Activated B cell treated with CpG ODN at 0.5 μM for 24 hours (primary cell): ENCODE data around the gene CEP120. TPM values are rescaled to one million over a fixed set of nuclear protein-coding genes. Genes with fewer than 3 reads are reported as not detected.

Experiments used
- ATAC-seq: fragments of 200-7000 bp; cut with Tn5 transposase; one replicate; pipeline ENCODE4 v1.10.0; 2021; ENCODE audit warnings: low read depth, mild to moderate bottlenecking, moderate library complexity
- CTCF ChIA-PET: fragments of 350-600 bp; sonication (Branson Sonifier 250); formaldehyde crosslinking; loops from one replicate; lab custom pipeline; 2021; ENCODE audit warnings: antibody characterized with exemption; lab: Charles Lee
- POLR2A ChIA-PET: fragments of 350-600 bp; sonication (Branson Sonifier 250); formaldehyde crosslinking; loops from one replicate; lab custom pipeline; 2021; ENCODE audit warnings: antibody characterized with exemption; lab: Charles Lee
- DNase-seq: peaks from one replicate; pipeline ENCODE4 v3.0.0; 2022
- H3K27ac Mint-ChIP-seq: one replicate; pipeline ENCODE4 v1.8.0; 2020; ENCODE audit warnings: mixed read lengths
- H3K27me3 Mint-ChIP-seq: one replicate; pipeline ENCODE4 v1.8.0; 2021; ENCODE audit warnings: mixed read lengths
- H3K36me3 Mint-ChIP-seq: one replicate; pipeline ENCODE4 v1.8.0; 2021; ENCODE audit warnings: low read depth, mixed read lengths
- H3K4me1 Mint-ChIP-seq: one replicate; pipeline ENCODE4 v1.8.0; 2021; ENCODE audit warnings: mixed read lengths
- H3K4me3 Mint-ChIP-seq: one replicate; pipeline ENCODE4 v1.8.0; 2020; ENCODE audit warnings: mild to moderate bottlenecking, mixed read lengths
- H3K9me3 Mint-ChIP-seq: one replicate; pipeline ENCODE4 v1.8.0; 2020; ENCODE audit warnings: mixed read lengths
- intact Hi-C: fragments of 100-400 bp; cut with micrococcal nuclease; formaldehyde crosslinking; loops from one replicate; pipeline ENCODE4 v1.15.1; 2024
- total RNA-seq: library from RNA; stranded (reverse); gene quantifications from 2 replicates; pipeline ENCODE4 v1.2.3, GENCODE V29; 2022
- TF ChIP-seq, protein P1 (sequence below): fragments of 200-600 bp; IDR thresholded peaks from one replicate; pipeline ENCODE4 v1.8.0; 2022; ENCODE audit warnings: antibody characterized with exemption, mild to moderate bottlenecking

The CEP120 gene
- total RNA-seq, 1 donor from 2014 or later, result 43.1 TPM

GRCh38 chr5:123456242-123456641, 33.0 kb upstream of the CEP120 start:
- ChIA-PET CTCF (no interaction called here), POLR2A (no interaction called here)
- Mint-ChIP-seq H3K27me3 (peaks cover 2% of the 10 kb centered on the region), H3K4me3 (no peak overlapping the region), H3K9me3 (no peaks in the 10 kb centered on the region), H3K36me3 (no peaks in the 10 kb centered on the region), H3K4me1 (peaks cover 14% of the 10 kb centered on the region), H3K27ac (no peak overlapping the region)
- TF ChIP-seq, protein P1, sequence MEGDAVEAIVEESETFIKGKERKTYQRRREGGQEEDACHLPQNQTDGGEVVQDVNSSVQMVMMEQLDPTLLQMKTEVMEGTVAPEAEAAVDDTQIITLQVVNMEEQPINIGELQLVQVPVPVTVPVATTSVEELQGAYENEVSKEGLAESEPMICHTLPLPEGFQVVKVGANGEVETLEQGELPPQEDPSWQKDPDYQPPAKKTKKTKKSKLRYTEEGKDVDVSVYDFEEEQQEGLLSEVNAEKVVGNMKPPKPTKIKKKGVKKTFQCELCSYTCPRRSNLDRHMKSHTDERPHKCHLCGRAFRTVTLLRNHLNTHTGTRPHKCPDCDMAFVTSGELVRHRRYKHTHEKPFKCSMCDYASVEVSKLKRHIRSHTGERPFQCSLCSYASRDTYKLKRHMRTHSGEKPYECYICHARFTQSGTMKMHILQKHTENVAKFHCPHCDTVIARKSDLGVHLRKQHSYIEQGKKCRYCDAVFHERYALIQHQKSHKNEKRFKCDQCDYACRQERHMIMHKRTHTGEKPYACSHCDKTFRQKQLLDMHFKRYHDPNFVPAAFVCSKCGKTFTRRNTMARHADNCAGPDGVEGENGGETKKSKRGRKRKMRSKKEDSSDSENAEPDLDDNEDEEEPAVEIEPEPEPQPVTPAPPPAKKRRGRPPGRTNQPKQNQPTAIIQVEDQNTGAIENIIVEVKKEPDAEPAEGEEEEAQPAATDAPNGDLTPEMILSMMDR, result no peak
- no peak for DNase-seq
- intact Hi-C loops, result no loop called here
- no peak for ATAC-seq

DNA sequence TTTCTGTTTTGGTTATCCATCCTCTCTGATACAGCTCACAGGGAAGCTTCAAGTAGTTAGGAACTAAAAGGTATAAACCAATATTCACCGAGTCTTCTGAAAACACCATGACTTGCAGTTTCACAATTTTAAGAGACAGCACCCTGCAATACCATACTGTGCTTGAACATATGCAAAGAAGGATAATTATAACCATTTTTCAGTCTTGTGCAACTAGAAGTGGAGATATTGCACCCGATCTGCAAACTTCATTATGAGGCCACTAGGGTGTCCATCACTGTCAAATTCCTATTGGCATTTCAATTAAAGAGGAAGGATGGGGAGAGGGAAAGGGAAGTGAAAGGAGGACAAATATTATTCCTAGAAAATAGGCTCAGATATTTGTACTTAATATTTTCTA, 32.4 kb upstream of the CEP120 start:
- no peak for ATAC-seq

GRCh38 chr5:123455095-123455494, 31.9 kb upstream of the CEP120 start:
- POLR2A ChIA-PET, result interaction anchor here (0.6 to 1.0 kb wide), 2 partner anchors 31 to 960 kb away, joined by 3 to 5 read pairs; partner anchors contain the start of gene CEP120
- H3K27ac Mint-ChIP-seq, result no peak overlapping the region
- H3K4me1 Mint-ChIP-seq, result peaks cover 6% of the 10 kb centered on the region
- H3K27me3 Mint-ChIP-seq, result peaks cover 2% of the 10 kb centered on the region
- CTCF ChIA-PET, result no interaction called here
- intact Hi-C loops, result no loop called here
- H3K4me3 Mint-ChIP-seq, result no peak overlapping the region
- no peak for ATAC-seq
- H3K36me3 Mint-ChIP-seq, result no peaks in the 10 kb centered on the region
- TF ChIP-seq, protein P1, result no peak
- no peak for DNase-seq
- H3K9me3 Mint-ChIP-seq, result no peaks in the 10 kb centered on the region

More for the DNA sequence above, 32.4 kb upstream of the CEP120 start:
- CTCF ChIA-PET, result no interaction called here
- no peak overlapping the region for H3K27ac Mint-ChIP-seq
- H3K4me3 Mint-ChIP-seq, result no peak overlapping the region
- H3K36me3 Mint-ChIP-seq, result no peaks in the 10 kb centered on the region
- TF ChIP-seq, protein P1, result no peak
- peaks cover 2% of the 10 kb centered on the region for H3K27me3 Mint-ChIP-seq
- POLR2A ChIA-PET, result interaction anchor here (1.0 kb wide), 1 partner anchor 32 kb away, joined by 5 read pairs; the partner anchor contains the start of gene CEP120
- H3K4me1 Mint-ChIP-seq, result peaks cover 12% of the 10 kb centered on the region
- intact Hi-C loops, result no loop called here
- no peaks in the 10 kb centered on the region for H3K9me3 Mint-ChIP-seq
- DNase-seq, result no peak

GRCh38 chr5:123454259-123454911, 31.2 kb upstream of the CEP120 start:
- CTCF ChIA-PET, result no interaction called here
- POLR2A ChIA-PET, result interaction anchor here (0.6 kb wide), 1 partner anchor 960 kb away, joined by 3 read pairs; no protein-coding TSS in a partner anchor
- Mint-ChIP-seq H3K27me3 (peaks cover 2% of the 10 kb centered on the region), H3K9me3 (no peaks in the 10 kb centered on the region), H3K27ac (no peak overlapping the region), H3K36me3 (no peaks in the 10 kb centered on the region), H3K4me3 (no peak overlapping the region), H3K4me1 (peaks cover 6% of the 10 kb centered on the region)
- DNase-seq, result no peak
- no peak for ATAC-seq
- intact Hi-C loops, result no loop called here
- TF ChIP-seq, protein P1, result no peak

- Mint-ChIP-seq H3K27ac (no peak overlapping the region), H3K36me3 (no peaks in the 10 kb centered on the region), H3K9me3 (no peaks in the 10 kb centered on the region), H3K4me1 (peaks cover 19% of the 10 kb centered on the region), H3K27me3 (peaks cover 2% of the 10 kb centered on the region), H3K4me3 (no peak overlapping the region)
- no peak for ATAC-seq
- ChIA-PET POLR2A (interaction anchor here (1.4 kb wide), 1 partner anchor 59 kb away, joined by 5 read pairs; the partner anchor contains the start of gene CSNK1G3), CTCF (no interaction called here)
- intact Hi-C loops, result no loop called here
- no peak for DNase-seq
- TF ChIP-seq, protein P1, result no peak
These were observed 29.2 kb upstream of the CEP120 start for GRCh38 chr5:123452401-123452800.
